Ureter (tissue), 1 donor: ENCODE data around the gene TMC3. TPM values are rescaled to one million over a fixed set of nuclear protein-coding genes. Genes with fewer than 3 reads are reported as not detected.

Experiments used
- DNase-seq: peaks from one replicate; pipeline ENCODE4 v3.0.0-alpha.2; 2020; ENCODE audit warnings: low spot score
- total RNA-seq: library from RNA; stranded (reverse); gene quantifications from one replicate; pipeline ENCODE4 v1.2.4, GENCODE V29; 2023
- donor health status: DM: yes; HTN: yes; CAD: no.

Gene TMC3
- total RNA-seq, 1 donor from 2014 or later: 1.4 TPM

GRCh38 chr15:81346611-81347010 is 27.4 kb downstream of the TMC3 start:
- no peak for DNase-seq

GRCh38 chr15:81343371-81343770 is 30.6 kb downstream of the TMC3 start:
- no peak for DNase-seq

- DNase-seq: peak; percentile 4
These were observed 32.7 kb downstream of the TMC3 start for GRCh38 chr15:81341351-81341750.

- peak; percentile 19 for DNase-seq
These were observed 34.2 kb downstream of the TMC3 start for GRCh38 chr15:81339851-81340250.

- peak; percentile 19 for DNase-seq
These were observed 34.7 kb downstream of the TMC3 start for GRCh38 chr15:81339321-81339720.

GRCh38 chr15:81338170-81339007 is 35.6 kb downstream of the TMC3 start:
- peak; percentile 51 for DNase-seq

GRCh38 chr15:81337713-81338157 is 36.3 kb downstream of the TMC3 start:
- DNase-seq: peak; percentile 29

- peak; percentile 22 for DNase-seq
These were observed 36.8 kb downstream of the TMC3 start for GRCh38 chr15:81337241-81337640.

- DNase-seq: no peak
These were observed 37.4 kb downstream of the TMC3 start for GRCh38 chr15:81336568-81336967.

GRCh38 chr15:81335631-81336030 is 38.4 kb downstream of the TMC3 start:
- peak; percentile 32 for DNase-seq

GRCh38 chr15:81334768-81335435 is 39.1 kb downstream of the TMC3 start:
- DNase-seq: peak; percentile 8

GRCh38 chr15:81333363-81333762 is 40.6 kb downstream of the TMC3 start:
- peak; percentile 22 for DNase-seq

GRCh38 chr15:81332326-81332725 is 41.7 kb downstream of the TMC3 start:
- peak; percentile 41 for DNase-seq

- peak; percentile 40 for DNase-seq
These were observed 42.4 kb downstream of the TMC3 start for GRCh38 chr15:81331600-81331999.

- peak; percentile 41 for DNase-seq
These were observed 42.9 kb downstream of the TMC3 start for GRCh38 chr15:81331141-81331540.

- peak; percentile 20 for DNase-seq
These were observed 43.5 kb downstream of the TMC3 start for GRCh38 chr15:81330366-81331090.

GRCh38 chr15:81329446-81329845 is 44.6 kb downstream of the TMC3 start:
- DNase-seq: no peak

GRCh38 chr15:81327516-81327915 is 46.5 kb downstream of the TMC3 start:
- DNase-seq: no peak

- no peak for DNase-seq
These were observed 47.4 kb downstream of the TMC3 start for GRCh38 chr15:81326466-81327212.

GRCh38 chr15:81323944-81324881 is 49.8 kb downstream of the TMC3 start, which contains the start of gene STARD5:
Gene STARD5 (minus strand): TSS chr15:81324141. CDS start chr15:81324099, 42 bp downstream.
- DNase-seq: peak; percentile 99
